Fibroblast of skin of scalp (primary cell): ENCODE data around the gene DTX4.

Source experiments
- DNase-seq: peaks from one replicate; pipeline ENCODE4 v3.0.0-alpha.2; 2013

The DTX4 gene

DNA sequence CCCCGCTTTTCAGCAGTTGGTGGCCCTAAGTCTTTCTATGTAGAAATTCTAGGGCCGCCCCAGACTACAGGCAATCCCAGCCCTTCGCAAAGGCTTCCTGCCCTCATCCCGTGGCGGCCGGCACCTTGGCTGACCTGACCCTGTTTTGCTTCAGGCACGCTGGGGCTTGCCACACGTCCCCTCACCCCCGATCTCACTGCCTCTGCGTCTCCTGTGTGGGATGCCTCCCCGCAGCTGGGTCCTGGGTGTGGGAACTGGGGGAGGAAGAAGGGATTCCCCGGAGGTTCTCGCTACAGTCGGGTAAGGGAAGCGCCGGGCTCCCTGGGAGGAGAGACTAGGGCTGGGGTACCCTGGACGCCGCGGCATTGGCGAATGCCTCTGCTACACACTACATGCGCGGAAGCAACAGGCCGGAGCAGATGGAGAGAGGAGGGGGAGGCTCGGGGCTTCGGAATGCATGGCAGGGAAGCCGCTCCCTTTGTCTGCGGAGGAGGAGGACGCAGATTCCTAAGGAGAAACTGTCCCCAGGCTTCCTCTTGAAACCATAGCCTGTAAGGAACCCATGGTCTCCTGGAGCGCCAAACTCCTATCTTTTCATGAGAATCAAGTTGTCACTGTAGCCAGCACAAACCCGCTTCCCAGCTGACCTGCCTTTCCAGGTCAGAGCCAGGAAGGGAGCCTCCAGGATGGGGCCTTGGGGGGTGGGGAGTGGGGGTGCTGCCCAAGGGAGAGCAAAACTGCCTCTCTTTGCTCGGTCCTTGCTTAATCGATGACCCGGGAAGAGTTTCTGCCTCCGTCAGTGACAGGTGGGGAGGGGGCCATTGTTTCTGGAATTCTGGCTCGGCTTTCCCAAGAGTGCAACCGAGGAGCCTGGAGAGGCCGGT lies 1.4 kb downstream of the DTX4 start:
- DNase-seq = peak; percentile 42

DNA sequence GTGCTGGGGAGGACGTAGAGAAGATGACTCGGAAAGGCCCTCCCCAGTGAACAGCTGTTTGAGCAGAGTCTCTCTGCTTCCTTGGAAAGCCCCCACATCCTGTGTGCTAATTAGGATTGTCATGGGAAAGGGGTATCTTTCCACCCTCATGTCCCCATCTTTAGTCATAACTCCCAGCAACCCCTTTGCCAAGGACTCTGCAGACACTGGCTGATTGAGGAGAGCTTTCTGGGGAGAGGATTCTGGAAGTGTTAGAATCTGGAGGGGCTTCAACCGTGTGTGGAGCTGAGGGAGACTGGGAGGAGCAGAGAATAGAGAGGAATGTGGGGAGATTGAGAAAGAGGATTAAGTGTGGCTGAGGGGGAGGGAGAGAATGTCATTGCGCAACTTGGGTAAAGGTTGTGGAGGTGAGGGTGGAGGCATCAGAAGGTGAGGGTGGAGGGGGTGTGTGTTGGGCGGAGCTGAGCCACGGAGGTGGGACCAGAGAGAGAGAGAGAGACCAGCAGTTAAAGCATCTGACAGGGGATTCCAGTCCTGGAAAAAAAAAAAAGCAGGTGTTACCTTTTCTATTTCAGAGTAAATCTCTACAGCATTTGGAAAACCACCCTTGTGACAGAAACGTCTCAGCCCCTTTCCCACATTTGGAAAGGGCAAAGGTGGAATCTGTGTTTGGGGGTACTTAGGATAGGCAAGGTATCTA lies 2.2 kb downstream of the DTX4 start:
- DNase-seq = peak; percentile 16

- DNase-seq = peak; percentile 25
Observed at GRCh38 chr11:59174664-59175033, 2.7 kb downstream of the DTX4 start.

DNA sequence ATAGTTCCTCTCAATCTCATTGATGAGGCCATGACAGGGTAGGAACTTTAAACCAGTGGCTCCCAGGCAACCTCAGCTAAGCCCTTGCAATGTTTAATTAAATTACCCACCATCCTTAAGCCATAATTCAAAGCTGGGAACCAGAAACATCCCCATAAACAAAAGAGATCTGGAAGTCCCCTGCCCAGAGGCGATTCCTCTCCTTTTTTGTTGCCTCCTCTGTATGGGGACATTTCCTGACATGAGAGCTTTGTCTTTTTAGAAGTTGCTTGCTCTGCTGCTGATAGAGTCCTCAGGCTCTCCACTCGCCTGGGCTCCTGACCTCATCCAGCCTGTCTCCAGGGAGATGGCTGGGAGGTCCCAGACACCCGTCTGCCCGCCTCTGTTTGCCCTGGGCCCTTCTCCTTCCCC lies 3.2 kb downstream of the DTX4 start:
- no peak for DNase-seq

DNA sequence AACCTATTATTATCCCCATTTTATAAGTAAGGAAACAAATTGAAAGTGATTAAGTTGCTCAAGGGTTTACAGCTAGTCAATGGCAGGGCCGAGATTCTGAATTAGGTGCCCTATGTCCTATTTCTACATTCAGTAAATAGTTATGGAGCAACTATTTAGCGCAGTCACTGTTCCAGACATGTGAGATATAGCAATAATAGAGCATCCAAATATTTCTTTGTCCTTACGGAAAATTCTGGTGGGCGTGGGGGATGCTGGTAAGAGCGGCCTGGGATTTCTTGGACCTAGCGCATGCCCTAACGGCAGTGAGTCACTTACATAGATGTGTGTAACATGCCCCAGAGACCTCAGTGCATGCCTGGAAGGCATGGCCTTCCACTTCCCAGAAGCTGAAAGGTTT lies 4.4 kb downstream of the DTX4 start:
- DNase-seq = no peak

DNA sequence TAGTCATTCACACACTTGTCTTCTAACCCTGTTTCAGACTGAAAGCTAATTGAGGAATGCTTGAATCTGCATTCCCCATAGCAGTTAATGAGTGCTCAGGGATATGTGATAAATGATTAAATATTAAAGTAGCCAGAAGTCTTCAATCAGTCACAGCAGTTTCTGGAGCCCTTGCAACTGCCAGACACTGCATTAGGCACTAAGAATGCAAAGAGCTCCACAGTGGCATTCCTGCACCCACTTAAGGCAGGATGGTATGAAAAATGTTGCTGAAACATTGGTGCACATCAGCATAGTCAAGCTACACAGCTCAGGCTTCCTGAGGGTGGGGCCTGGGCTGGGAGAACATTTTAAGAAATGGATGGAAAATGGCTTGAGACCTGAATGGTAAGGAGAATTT lies 6.5 kb downstream of the DTX4 start:
- DNase-seq = no peak

GRCh38 chr11:59179121-59179520 lies 7.2 kb downstream of the DTX4 start:
- DNase-seq = no peak

DNA sequence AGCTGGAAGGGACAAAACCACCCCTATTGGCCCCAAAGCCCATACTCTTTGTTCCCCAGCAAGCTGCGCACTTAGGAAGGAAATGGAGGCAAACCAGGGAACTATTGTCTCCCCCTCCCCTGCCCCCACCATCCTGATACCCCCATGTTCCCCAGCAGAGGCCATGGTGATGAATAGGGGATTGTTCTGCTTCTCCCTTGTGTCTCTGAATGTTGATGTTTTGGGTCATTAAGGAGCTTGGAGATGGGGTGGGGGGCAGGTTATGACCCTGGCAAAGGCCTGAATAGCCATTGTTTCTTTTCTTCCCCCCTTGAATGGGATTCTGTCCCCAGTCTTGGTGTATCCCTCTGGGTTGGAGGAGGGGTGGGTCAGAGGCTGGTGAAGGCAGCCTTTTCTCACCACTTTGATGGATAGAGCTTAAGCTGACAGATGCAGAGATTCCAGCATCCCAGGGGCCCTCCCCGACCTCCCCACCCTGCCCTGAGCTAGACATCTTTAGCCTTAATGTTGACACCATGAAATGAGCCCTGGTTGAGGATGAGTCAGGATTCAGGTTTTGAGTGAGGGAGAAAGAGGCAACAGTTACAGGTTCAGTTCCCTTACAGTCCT lies 8.3 kb downstream of the DTX4 start:
- no peak for DNase-seq

- no peak for DNase-seq
Observed at GRCh38 chr11:59180907-59181306, 9.0 kb downstream of the DTX4 start.

GRCh38 chr11:59181746-59182456 lies 10.0 kb downstream of the DTX4 start:
- DNase-seq = no peak

- DNase-seq = no peak
Observed at GRCh38 chr11:59182457-59183151, 10.7 kb downstream of the DTX4 start.

GRCh38 chr11:59183771-59184170 lies 11.8 kb downstream of the DTX4 start:
- DNase-seq = no peak

DNA sequence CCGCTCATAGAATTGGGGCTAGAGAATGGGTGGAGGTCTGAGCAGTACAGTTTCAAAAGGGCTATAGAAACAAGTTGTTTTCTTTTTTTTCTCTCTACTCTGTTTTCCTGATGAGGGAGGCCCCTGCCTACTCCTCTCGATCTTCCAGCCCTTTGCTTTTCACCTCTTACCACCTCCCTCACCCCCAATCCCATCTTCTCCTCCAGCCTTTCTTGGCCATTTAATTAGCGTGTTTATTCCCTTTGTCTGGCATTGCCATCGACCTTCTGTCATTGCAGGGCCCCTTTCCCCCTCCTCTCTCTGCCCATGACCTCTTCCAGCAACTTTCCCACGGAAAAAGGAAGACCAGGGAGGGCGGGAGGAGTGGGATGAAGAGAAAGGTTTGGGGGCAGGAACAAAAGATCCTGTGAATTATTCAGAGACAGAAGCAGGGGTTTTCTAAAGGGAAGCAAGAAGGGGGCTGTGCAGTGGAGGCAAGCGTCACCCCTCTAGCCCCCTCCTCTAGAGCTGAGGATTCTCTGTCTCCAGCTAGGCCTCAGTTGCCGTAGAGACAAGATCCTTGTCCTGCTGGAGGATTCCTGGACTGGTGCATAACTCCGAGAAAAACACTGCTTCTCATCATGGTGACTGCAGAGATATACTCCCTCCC lies 12.9 kb downstream of the DTX4 start:
- no peak for DNase-seq

DNA sequence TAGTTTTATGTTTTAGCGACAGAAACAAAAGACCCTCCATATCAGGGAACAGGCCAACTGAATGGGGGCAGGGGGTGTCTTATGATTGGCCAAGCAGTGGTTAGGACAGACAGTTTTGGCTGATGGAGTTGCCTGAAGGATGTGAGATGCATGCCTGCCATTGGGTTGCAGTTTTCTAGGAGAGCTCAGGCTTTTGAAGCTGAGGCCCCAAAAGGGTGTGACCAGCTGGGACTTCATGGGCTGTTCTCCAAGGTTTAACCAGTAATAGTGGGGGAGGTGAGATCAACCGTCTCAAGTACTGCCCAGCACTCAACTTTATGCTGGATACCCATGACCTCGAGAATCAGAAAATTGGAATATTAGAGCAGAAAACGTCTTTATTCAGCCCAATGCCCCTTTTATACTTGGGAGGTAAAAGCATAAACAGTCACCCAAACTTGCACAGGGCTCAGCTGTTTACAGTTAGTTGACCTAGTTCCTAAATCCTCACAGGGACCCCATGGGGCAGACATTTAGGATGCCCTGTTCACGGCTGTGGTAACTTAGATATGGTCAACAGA lies 13.5 kb downstream of the DTX4 start:
- no peak for DNase-seq

DNA sequence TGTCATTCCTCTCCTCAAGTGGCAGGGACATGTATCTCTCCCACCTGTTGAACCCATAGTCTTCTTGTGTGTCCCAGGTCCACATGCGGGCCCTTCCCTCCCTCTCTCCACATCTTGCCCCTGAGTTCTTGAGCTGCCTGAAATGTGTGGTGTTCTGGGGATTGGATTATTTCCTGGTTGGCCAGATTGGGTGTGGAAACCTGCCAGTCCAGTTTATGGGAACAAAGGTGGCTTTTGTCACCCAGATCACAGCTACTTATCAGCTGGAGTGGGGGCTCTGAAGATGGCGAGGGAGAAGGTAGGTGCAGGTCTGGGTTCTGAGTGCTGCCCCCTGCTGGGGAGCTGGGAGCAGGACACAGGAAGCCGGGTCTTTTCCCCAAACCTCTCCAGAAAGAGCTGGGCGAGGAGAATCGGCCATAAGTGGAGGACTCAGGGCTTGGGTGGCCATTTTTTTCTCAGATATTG lies 14.2 kb downstream of the DTX4 start:
- no peak for DNase-seq

- DNase-seq = no peak
Observed at GRCh38 chr11:59187035-59187434, 15.1 kb downstream of the DTX4 start.

GRCh38 chr11:59187587-59187986 lies 15.7 kb downstream of the DTX4 start:
- peak; percentile 66 for DNase-seq

- peak; percentile 66 for DNase-seq
Observed at GRCh38 chr11:59188954-59189353, 17.0 kb downstream of the DTX4 start.

GRCh38 chr11:59189986-59190385 lies 18.1 kb downstream of the DTX4 start:
- DNase-seq = no peak

DNA sequence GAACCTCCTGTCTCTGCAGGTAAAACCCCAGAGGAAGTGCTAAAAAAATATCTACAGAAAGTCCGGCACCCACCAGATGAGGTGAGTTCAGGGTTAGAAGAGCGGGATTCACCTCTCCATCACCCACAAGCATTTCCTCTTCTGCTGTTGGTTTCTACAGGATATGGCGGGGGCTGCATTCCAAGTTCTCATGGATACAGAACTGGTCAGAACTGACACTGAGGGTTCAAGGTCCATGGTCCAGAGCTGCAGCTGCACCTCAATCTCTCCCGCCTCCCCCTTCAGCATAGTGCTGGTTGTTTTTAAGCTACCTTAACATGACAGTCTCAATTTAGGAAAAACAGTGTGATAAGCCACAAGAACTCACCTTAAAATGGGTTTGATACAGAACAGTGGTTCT lies 19.2 kb downstream of the DTX4 start:
- no peak for DNase-seq

- no peak for DNase-seq
Observed at GRCh38 chr11:59191890-59192289, 20.0 kb downstream of the DTX4 start.
